ENCODE data around the gene OSBPL10.
A peak's percentile ranks its signal among the peaks of the same experiment; 100 is the strongest.

OSBPL10 gene

DNA sequence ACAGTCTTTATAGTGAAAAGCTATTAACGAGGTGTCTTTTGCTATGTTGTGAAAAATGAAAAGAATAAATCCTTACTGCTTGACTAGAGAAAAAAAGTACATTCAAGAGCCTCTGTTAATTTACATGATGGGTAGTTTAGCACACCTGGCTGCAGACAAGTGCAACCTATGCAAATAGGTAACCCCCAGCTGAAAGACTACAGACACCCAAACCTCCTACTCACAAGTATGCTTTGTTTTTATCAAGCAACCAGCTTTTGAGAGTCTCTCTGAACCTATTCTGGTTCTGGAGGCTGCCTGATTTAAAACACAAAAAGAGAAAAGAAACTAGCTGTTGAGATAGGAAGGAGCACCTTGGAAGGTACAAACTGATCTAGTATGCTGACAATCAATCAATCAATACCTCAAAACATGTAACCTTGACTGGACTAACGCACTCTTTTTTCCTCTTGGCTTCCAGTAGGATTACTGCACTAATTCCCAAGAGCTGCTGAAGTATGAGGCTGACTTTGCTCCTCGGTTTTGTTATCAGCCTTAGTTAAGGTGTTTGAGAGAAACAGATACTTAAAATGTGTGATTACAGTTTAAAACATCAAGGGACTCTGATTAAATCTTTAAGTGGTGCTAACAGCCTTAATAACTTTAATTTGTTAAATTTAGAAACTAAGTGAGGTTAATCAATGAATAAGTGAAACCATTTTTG lies 63.6 kb downstream of the OSBPL10 start:
- no peak for DNase-seq (ENCODE audit: extremely low read depth, low read depth)
- TF ChIP-seq, protein P1, sequence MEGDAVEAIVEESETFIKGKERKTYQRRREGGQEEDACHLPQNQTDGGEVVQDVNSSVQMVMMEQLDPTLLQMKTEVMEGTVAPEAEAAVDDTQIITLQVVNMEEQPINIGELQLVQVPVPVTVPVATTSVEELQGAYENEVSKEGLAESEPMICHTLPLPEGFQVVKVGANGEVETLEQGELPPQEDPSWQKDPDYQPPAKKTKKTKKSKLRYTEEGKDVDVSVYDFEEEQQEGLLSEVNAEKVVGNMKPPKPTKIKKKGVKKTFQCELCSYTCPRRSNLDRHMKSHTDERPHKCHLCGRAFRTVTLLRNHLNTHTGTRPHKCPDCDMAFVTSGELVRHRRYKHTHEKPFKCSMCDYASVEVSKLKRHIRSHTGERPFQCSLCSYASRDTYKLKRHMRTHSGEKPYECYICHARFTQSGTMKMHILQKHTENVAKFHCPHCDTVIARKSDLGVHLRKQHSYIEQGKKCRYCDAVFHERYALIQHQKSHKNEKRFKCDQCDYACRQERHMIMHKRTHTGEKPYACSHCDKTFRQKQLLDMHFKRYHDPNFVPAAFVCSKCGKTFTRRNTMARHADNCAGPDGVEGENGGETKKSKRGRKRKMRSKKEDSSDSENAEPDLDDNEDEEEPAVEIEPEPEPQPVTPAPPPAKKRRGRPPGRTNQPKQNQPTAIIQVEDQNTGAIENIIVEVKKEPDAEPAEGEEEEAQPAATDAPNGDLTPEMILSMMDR (IDR thresholded peaks at IDR 0.05; ENCODE audit: low read depth, low read length) = no peak

DNA sequence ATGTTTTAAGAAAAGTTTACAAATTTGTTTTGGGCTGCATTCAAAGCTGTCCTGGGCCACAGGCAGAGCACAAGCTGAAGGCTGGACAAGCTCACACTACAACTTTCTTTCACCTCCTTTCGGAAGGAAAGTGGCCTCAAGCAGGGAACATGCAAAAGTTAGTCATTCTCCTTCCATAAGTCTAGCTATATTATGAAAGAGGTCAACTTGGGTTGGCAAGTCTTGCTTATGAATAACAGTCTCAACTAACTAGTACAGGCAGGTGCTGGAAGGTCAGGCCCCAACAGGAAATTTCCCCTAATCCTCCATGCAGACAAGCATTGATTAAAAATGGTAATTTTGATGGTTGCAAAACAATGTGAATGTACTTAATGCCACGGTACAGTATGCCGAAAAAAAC lies 69.4 kb downstream of the OSBPL10 start:
- no peak for DNase-seq (ENCODE audit: extremely low read depth, low read depth)
- TF ChIP-seq, protein P1 (IDR thresholded peaks at IDR 0.05; ENCODE audit: low read depth, low read length) = no peak

DNA sequence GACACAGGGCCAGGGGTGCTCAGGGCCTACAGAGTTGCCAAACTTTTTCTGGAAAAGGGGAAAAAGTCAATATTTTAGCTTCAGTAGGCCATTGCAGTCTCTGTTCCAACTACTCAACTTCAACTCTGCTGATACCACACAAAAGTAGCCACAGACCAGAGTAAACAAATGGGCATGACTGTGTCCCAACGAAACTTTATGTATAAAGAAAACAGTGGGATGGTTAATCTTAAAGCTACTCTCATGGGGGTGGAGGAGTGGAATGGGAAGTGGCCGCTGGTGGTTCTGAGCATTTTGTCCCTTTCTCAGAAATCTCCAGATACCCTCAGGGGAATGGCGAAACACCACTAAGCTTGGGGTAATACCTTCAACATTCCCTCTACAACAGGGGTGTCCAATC lies 69.9 kb downstream of the OSBPL10 start:
- TF ChIP-seq, protein P1 (IDR thresholded peaks at IDR 0.05; ENCODE audit: low read depth, low read length) = no peak
- no peak for DNase-seq (ENCODE audit: extremely low read depth, low read depth)

DNA sequence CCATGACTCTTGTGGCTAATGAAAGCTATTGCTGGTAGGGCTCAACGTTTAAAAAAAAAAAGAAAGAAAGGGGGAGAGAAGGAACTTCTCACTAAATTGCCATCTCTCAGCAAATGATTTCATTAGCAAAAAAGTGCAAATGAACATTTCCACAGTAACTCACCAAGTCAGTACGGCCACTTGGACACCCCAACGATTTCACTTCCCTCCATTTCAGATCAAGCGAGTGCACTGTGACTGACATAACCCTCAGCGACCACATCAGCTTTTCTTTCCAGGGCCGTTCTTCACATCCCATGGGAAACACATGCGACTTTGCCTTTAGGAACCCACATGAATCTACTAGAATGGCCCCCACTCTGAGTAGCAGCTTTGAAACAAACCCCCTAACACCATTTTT lies 71.6 kb downstream of the OSBPL10 start:
- DNase-seq (ENCODE audit: extremely low read depth, low read depth) = no peak
- TF ChIP-seq, protein P1 (IDR thresholded peaks at IDR 0.05; ENCODE audit: low read depth, low read length) = no peak

DNA sequence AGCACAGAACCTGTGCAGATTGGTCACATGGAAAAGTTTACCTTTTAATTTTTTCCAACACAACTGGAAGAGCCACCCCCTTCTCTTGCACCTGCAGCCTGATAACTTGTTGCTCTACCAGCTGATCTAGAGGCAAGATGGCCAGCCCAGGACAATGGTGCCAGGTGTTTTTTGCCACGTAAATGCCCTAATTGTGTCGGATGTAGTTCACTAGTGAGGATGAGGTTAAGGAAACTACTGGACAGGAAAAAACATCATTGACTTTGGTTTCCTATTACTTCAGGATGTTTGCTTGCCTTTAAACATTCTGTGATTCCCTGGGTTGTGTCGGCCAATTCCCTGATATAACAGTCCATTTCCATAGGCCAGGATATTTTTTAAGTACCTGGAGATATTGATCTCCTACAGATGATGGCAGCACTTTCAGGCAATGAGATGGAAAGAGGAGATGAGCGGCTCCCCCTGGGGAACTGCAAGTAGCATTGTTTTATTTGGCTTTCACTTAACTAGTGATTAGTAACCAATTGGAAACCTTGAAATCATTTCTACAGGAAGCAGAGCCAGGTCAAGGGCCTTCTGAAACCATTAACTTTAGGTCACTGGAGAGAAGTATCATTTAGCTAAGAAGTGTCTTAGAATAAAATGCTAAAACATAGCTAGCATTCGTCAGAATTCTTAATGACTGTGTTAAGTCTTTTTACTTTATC lies 72.5 kb downstream of the OSBPL10 start:
- TF ChIP-seq, protein P1 (IDR thresholded peaks at IDR 0.05; ENCODE audit: low read depth, low read length) = peak; percentile 7; the same call in 1 of the 2 replicates
- no peak for DNase-seq (ENCODE audit: extremely low read depth, low read depth)

DNA sequence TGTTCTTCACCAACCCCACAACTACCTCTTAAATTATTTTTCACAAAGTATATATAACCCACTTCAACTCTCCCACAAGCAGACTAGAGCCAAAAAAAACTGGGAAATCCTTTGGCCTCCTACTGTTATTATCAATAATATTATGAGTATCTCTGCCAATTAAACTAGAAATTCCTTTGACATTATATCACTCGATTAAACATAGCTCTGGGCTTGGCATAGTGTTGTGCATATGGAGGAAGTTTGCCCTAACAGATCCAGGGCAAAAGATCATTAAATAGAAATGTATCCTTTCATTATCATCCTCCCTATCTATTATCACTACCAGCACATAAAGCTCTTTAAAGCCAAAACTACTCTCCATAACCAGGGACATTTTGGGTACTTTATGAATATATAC lies 74.9 kb downstream of the OSBPL10 start:
- TF ChIP-seq, protein P1 (IDR thresholded peaks at IDR 0.05; ENCODE audit: low read depth, low read length) = no peak
- no peak for DNase-seq (ENCODE audit: extremely low read depth, low read depth)

DNA sequence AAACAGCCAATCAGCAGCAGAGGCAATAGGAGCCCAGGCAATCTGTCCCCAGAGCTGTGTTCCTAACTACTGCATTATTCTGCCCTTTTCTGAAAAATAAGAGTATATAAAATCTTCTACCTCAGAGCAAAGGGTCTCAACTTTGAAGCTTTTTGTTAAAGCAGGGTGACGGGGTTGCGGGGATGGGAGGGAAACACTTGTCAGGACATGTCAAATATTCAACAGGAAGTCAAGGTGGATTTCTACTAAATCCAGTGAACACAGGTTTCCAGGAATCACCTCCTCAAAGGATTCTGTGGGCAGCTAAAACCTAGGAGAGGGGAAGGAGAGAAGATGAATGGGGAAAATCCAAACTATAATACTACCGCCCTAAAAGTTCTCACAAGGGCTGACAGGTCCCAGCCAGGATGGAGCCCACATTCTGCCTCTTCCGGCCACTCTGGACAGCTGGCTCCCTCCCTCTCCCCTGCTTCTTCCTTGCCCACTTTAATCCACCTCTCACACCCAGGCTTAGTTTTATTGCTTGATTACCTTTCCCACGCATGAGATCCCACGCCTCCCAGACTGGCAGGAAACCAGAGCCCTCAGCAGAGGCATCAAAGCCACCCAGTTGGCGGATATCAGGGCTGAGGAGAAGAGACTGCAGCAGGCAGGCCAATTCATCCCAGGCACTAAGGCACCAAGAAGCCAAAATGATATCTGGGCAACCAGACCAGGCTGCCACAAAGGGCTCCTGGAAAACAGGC lies 77.2 kb downstream of the OSBPL10 start:
- no peak for DNase-seq (ENCODE audit: extremely low read depth, low read depth)
- TF ChIP-seq, protein P1 (IDR thresholded peaks at IDR 0.05; ENCODE audit: low read depth, low read length) = no peak

Data from AG09319 (cell line).